ENCODE results near the gene CCL14. TPM values are rescaled to one million over a fixed set of nuclear protein-coding genes. Genes with fewer than 3 reads are reported as not detected.

CCL14 gene
- total and polyA plus RNA-seq, 2 of the 8 experiments (the other 6 are each of a cell fraction or from before 2014, with no cell fraction given): not detected

- no peak overlapping the region for H2BK15ac ChIP-seq (ENCODE audit: low read length)
- no peak overlapping the region for H3K4me3 ChIP-seq (ENCODE audit: extremely low read depth in 1 of 4, insufficient read depth in 2 of 4, low read depth in 3 of 4, low read length in 4 of 4)
- POLR2A ChIA-PET (ENCODE audit: partially characterized antibody): no interaction called here
- no peak overlapping the region for H3K14ac ChIP-seq (ENCODE audit: insufficient read length)
- H3K23me2 ChIP-seq (ENCODE audit: low read depth, low read length): no peaks in the 10 kb centered on the region
- CTCF ChIA-PET (ENCODE audit: partially characterized antibody): interaction anchor here (1.1 to 7.2 kb wide), 5 partner anchors 8 to 172 kb away, joined by 3 to 33 read pairs (median 8); no protein-coding TSS in a partner anchor
- no peaks in the 10 kb centered on the region for H3K4me1 ChIP-seq (replicated peaks in 1 of 4; ENCODE audit: control insufficient read depth in 3 of 4, insufficient read depth in 4 of 4, low read length in 3 of 4)
- no peaks in the 10 kb centered on the region for H3K79me1 ChIP-seq (ENCODE audit: low read depth, low read length)
- no peak overlapping the region for H4K91ac ChIP-seq (replicated peaks; ENCODE audit: insufficient read length, low read length)
- H4K20me1 ChIP-seq (replicated peaks in 1 of 2; ENCODE audit: control insufficient read depth in 1 of 2, insufficient read depth in 2 of 2, low read length in 2 of 2): no peaks in the 10 kb centered on the region
- FAIRE-seq (no peak), DNase-seq (ENCODE audit: low read depth in 1 of 2, low spot score in 2 of 2) (no peak)
- no peak overlapping the region for H3K23ac ChIP-seq (ENCODE audit: insufficient read length)
- H2BK120ac ChIP-seq (replicated peaks; ENCODE audit: low read depth, low read length): no peak overlapping the region
- no peak overlapping the region for H3K9ac ChIP-seq (replicated peaks in 1 of 4; ENCODE audit: extremely low read depth in 1 of 4, low read depth in 3 of 4, low read length in 3 of 4)
- no peak overlapping the region for H3K56ac ChIP-seq (replicated peaks; ENCODE audit: insufficient read length, low read depth, low read length)
- no peak overlapping the region for H3K4ac ChIP-seq (replicated peaks; ENCODE audit: insufficient read length, low read depth, low read length)
- H3K36me3 ChIP-seq (ENCODE audit: control insufficient read depth in 2 of 4, insufficient read depth in 4 of 4, low read length in 3 of 4): no peaks in the 10 kb centered on the region
- H2BK12ac ChIP-seq (ENCODE audit: low read depth, low read length): no peak overlapping the region
- H3K18ac ChIP-seq (ENCODE audit: extremely low read depth, low read length): no peak overlapping the region
- no peak overlapping the region for H2AK5ac ChIP-seq (ENCODE audit: low read depth, low read length)
- H3K4me2 ChIP-seq (ENCODE audit: insufficient read depth in 1 of 2, low read depth in 2 of 2, low read length in 2 of 2): no peak overlapping the region
- H2AFZ ChIP-seq (ENCODE audit: low read length): no peak overlapping the region
- no peaks in the 10 kb centered on the region for H3K79me2 ChIP-seq (ENCODE audit: control insufficient read depth in 1 of 2, insufficient read depth in 2 of 2, low read length in 2 of 2)
- no peak overlapping the region for H4K5ac ChIP-seq (ENCODE audit: insufficient read length, low read depth, low read length)
- H4K8ac ChIP-seq (ENCODE audit: extremely low read depth, insufficient read depth, low read length): no peak overlapping the region
- no peaks in the 10 kb centered on the region for H3K9me3 ChIP-seq (ENCODE audit: insufficient read depth in 2 of 2, low read depth in 1 of 2, low read length in 1 of 2)
- WGBS, 2 experiments (ENCODE audit: extremely low coverage in 1 of 2, insufficient coverage in 1 of 2, insufficient read length in 1 of 2, insufficient replicate concordance in 2 of 2, low coverage in 1 of 2, low lambda C conversion rate in 2 of 2, missing lambda C conversion rate in 1 of 2): 93% methylated on average over 7 of the region's 7 CpGs; no CpG with 5 or more reads in 1 of the 2 experiments
- no peak overlapping the region for H2BK20ac ChIP-seq (ENCODE audit: low read length)
- H3K27me3 ChIP-seq (replicated peaks in 1 of 4; ENCODE audit: control insufficient read depth in 3 of 4, extremely low read depth in 1 of 4, insufficient read depth in 3 of 4, low read length in 3 of 4): no peaks in the 10 kb centered on the region
- H3K27ac ChIP-seq (ENCODE audit: low read depth, low read length): no peak overlapping the region
- no peak overlapping the region for H2BK5ac ChIP-seq (ENCODE audit: low read depth, low read length)
- TF ChIP-seq TAF1 (IDR thresholded peaks at IDR 0.05; ENCODE audit: low read depth, low read length) (no peak), SP2 (IDR thresholded peaks at IDR 0.05; ENCODE audit: low read length) (no peak), HDAC6 (IDR thresholded peaks at IDR 0.05; ENCODE audit: low read depth, low read length) (no peak), CBX8 (IDR thresholded peaks at IDR 0.05; ENCODE audit: borderline replicate concordance, low read depth, low read length) (no peak), POLR2AphosphoS5 (IDR thresholded peaks at IDR 0.05; ENCODE audit: low read depth, low read length) (no peak), RNF2 (IDR thresholded peaks at IDR 0.05; ENCODE audit: borderline replicate concordance, low read depth, low read length, missing control alignments, poor library complexity, severe bottlenecking) (no peak), KDM1A (IDR thresholded peaks at IDR 0.05; ENCODE audit: borderline replicate concordance, low read length) (no peak), RXRA (IDR thresholded peaks at IDR 0.05; ENCODE audit: insufficient read depth, low read depth, low read length) (no peak), SRF (IDR thresholded peaks at IDR 0.05; ENCODE audit: low read depth, low read length) (no peak), BCL11A (IDR thresholded peaks at IDR 0.05; ENCODE audit: low read depth in 2 of 2, low read length in 2 of 2) (no peak), PHF8 (conservative IDR thresholded peaks at IDR 0.05; ENCODE audit: low read depth, low read length) (no peak), RAD21 (IDR thresholded peaks at IDR 0.05 in 1 of 2, conservative IDR thresholded peaks at IDR 0.05 in 1 of 2; ENCODE audit: low read depth in 2 of 2, low read length in 2 of 2) (no peak), NANOG (IDR thresholded peaks at IDR 0.05; ENCODE audit: insufficient read depth, low read depth, low read length, poor library complexity, severe bottlenecking) (no peak), SP1 (IDR thresholded peaks at IDR 0.05; ENCODE audit: low read depth, low read length) (no peak), JUND (IDR thresholded peaks at IDR 0.05; ENCODE audit: low read length) (no peak)
These were observed 9.0 kb downstream of the CCL14 start for GRCh38 chr17:35977509-35977908.
